Measurements from ENCODE around the gene ACSS1.
A peak's percentile ranks its signal among the peaks of the same experiment; 100 is the strongest.

ACSS1 gene

GRCh38 chr20:25051386-25052155 lies 6.4 kb downstream of the ACSS1 start:
- Histone ChIP-seq H3K9me2 (replicated peaks; ENCODE audit: low read depth, low read length) (no peaks in the 10 kb centered on the region), H3K27me3 (ENCODE audit: insufficient read depth, low read length, poor library complexity, severe bottlenecking) (no peaks in the 10 kb centered on the region), H3F3A (ENCODE audit: low read depth) (no peaks in the 10 kb centered on the region), H3K4me3 (ENCODE audit: low read length, poor library complexity, severe bottlenecking) (no peak overlapping the region), H2AFZ (ENCODE audit: low read length) (no peak overlapping the region), H3K36me3 (ENCODE audit: insufficient read depth, low read length) (peaks cover 12% of the 10 kb centered on the region; the same call in 1 of the 2 replicates), H3K79me2 (ENCODE audit: insufficient read depth, low read length) (peaks cover 83% of the 10 kb centered on the region), H3K9ac (ENCODE audit: low read depth, low read length, poor library complexity, severe bottlenecking) (no peak overlapping the region), H3K9me3 (ENCODE audit: insufficient read depth, low read depth, low read length) (no peaks in the 10 kb centered on the region), H3K4me2 (ENCODE audit: low read depth, low read length, poor library complexity, severe bottlenecking) (peak overlapping the region; percentile 86), H3K4me1 (ENCODE audit: insufficient read depth, low read length, poor library complexity, severe bottlenecking) (peaks cover 63% of the 10 kb centered on the region), H4K20me1 (ENCODE audit: insufficient read depth, low read length, poor library complexity, severe bottlenecking) (peaks cover 37% of the 10 kb centered on the region)
- TF ChIP-seq EZH2phosphoT487 (IDR thresholded peaks at IDR 0.05; ENCODE audit: borderline replicate concordance): no peak
- TF ChIP-seq CTCF (conservative IDR thresholded peaks at IDR 0.05; ENCODE audit: low read length): no peak

- H3K9ac ChIP-seq (ENCODE audit: low read depth, low read length, poor library complexity, severe bottlenecking): no peak overlapping the region
- H3K4me1 ChIP-seq (ENCODE audit: insufficient read depth, low read length, poor library complexity, severe bottlenecking): peaks cover 55% of the 10 kb centered on the region
- H3K9me2 ChIP-seq (replicated peaks; ENCODE audit: low read depth, low read length): no peaks in the 10 kb centered on the region
- no peaks in the 10 kb centered on the region for H3K27me3 ChIP-seq (ENCODE audit: insufficient read depth, low read length, poor library complexity, severe bottlenecking)
- H3K36me3 ChIP-seq (ENCODE audit: insufficient read depth, low read length): peaks cover 16% of the 10 kb centered on the region; the same call in 1 of the 2 replicates
- H3K4me3 ChIP-seq (ENCODE audit: low read length, poor library complexity, severe bottlenecking): no peak overlapping the region
- H3F3A ChIP-seq (ENCODE audit: low read depth): no peaks in the 10 kb centered on the region
- peaks cover 75% of the 10 kb centered on the region for H3K79me2 ChIP-seq (ENCODE audit: insufficient read depth, low read length)
- no peaks in the 10 kb centered on the region for H3K9me3 ChIP-seq (ENCODE audit: insufficient read depth, low read depth, low read length)
- H3K4me2 ChIP-seq (ENCODE audit: low read depth, low read length, poor library complexity, severe bottlenecking): peak overlapping the region; percentile 11
- TF ChIP-seq EZH2phosphoT487 (IDR thresholded peaks at IDR 0.05; ENCODE audit: borderline replicate concordance): no peak
- TF ChIP-seq CTCF (conservative IDR thresholded peaks at IDR 0.05; ENCODE audit: low read length): no peak
- no peak overlapping the region for H2AFZ ChIP-seq (ENCODE audit: low read length)
- H4K20me1 ChIP-seq (ENCODE audit: insufficient read depth, low read length, poor library complexity, severe bottlenecking): peaks cover 29% of the 10 kb centered on the region
Observed at GRCh38 chr20:25050501-25051350, 7.2 kb downstream of the ACSS1 start.

- Histone ChIP-seq H3K9ac (ENCODE audit: low read depth, low read length, poor library complexity, severe bottlenecking) (no peak overlapping the region), H4K20me1 (ENCODE audit: insufficient read depth, low read length, poor library complexity, severe bottlenecking) (peaks cover 27% of the 10 kb centered on the region), H2AFZ (ENCODE audit: low read length) (no peak overlapping the region), H3K9me3 (ENCODE audit: insufficient read depth, low read depth, low read length) (no peaks in the 10 kb centered on the region), H3F3A (ENCODE audit: low read depth) (no peaks in the 10 kb centered on the region), H3K4me1 (ENCODE audit: insufficient read depth, low read length, poor library complexity, severe bottlenecking) (peaks cover 49% of the 10 kb centered on the region), H3K27me3 (ENCODE audit: insufficient read depth, low read length, poor library complexity, severe bottlenecking) (no peaks in the 10 kb centered on the region), H3K4me2 (ENCODE audit: low read depth, low read length, poor library complexity, severe bottlenecking) (peak overlapping the region; percentile 11), H3K9me2 (replicated peaks; ENCODE audit: low read depth, low read length) (no peaks in the 10 kb centered on the region), H3K36me3 (ENCODE audit: insufficient read depth, low read length) (peaks cover 16% of the 10 kb centered on the region; the same call in 1 of the 2 replicates), H3K4me3 (ENCODE audit: low read length, poor library complexity, severe bottlenecking) (no peak overlapping the region), H3K79me2 (ENCODE audit: insufficient read depth, low read length) (peaks cover 68% of the 10 kb centered on the region)
- TF ChIP-seq EZH2phosphoT487 (IDR thresholded peaks at IDR 0.05; ENCODE audit: borderline replicate concordance) (no peak), CTCF (conservative IDR thresholded peaks at IDR 0.05; ENCODE audit: low read length) (no peak)
Observed at GRCh38 chr20:25050082-25050481, 7.9 kb downstream of the ACSS1 start.

Measured in Loucy (cell line).